HG03457 (cell line): ENCODE results near the gene TPST1.
"Not testable (repeated sequence)": the region's sequence is repeated elsewhere in the genome, so short reads cannot be mapped to it uniquely, and the experiment has no call there.

Experiments used
- ATAC-seq: cut with Tn5 transposase; IDR thresholded peaks from one replicate; pipeline ENCODE4 v1.9.1; 2021; ENCODE audit warnings: moderate number of reproducible peaks; ENCODE audit not compliant: unreplicated experiment

The TPST1 gene

GRCh38 chr7:66374141-66374840, 169.2 kb downstream of the TPST1 start:
- ATAC-seq = not testable (repeated sequence)

GRCh38 chr7:66376264-66376945, 171.3 kb downstream of the TPST1 start:
- no peak for ATAC-seq

- ATAC-seq = no peak
These were observed 171.9 kb downstream of the TPST1 start for GRCh38 chr7:66377045-66377444.

GRCh38 chr7:66377714-66378113, 172.6 kb downstream of the TPST1 start:
- ATAC-seq = no peak

GRCh38 chr7:66379542-66380160, 174.5 kb downstream of the TPST1 start:
- ATAC-seq = no peak

GRCh38 chr7:66380272-66380888, 175.2 kb downstream of the TPST1 start:
- no peak for ATAC-seq

- ATAC-seq = not testable (repeated sequence)
These were observed 177.2 kb downstream of the TPST1 start for GRCh38 chr7:66382182-66382923.

GRCh38 chr7:66385191-66385905, 180.2 kb downstream of the TPST1 start:
- ATAC-seq = not testable (repeated sequence)

GRCh38 chr7:66395128-66395571, 190.0 kb downstream of the TPST1 start:
- not testable (repeated sequence) for ATAC-seq

- ATAC-seq = not testable (repeated sequence)
These were observed 190.9 kb downstream of the TPST1 start for GRCh38 chr7:66396052-66396451.

- not testable (repeated sequence) for ATAC-seq
These were observed 193.7 kb downstream of the TPST1 start for GRCh38 chr7:66398841-66399240.

- no peak for ATAC-seq
These were observed 194.4 kb downstream of the TPST1 start for GRCh38 chr7:66399566-66399965.

GRCh38 chr7:66400400-66400799, 195.3 kb downstream of the TPST1 start:
- no peak for ATAC-seq

- ATAC-seq = not testable (repeated sequence)
These were observed 196.0 kb downstream of the TPST1 start for GRCh38 chr7:66401126-66401525.

- not testable (repeated sequence) for ATAC-seq
These were observed 196.8 kb downstream of the TPST1 start for GRCh38 chr7:66401932-66402331.

GRCh38 chr7:66403564-66403963, 198.4 kb downstream of the TPST1 start:
- ATAC-seq = no peak

GRCh38 chr7:66409493-66409892, 204.4 kb downstream of the TPST1 start:
- no peak for ATAC-seq
